ENCODE data around the gene SREBF1.

DNA sequence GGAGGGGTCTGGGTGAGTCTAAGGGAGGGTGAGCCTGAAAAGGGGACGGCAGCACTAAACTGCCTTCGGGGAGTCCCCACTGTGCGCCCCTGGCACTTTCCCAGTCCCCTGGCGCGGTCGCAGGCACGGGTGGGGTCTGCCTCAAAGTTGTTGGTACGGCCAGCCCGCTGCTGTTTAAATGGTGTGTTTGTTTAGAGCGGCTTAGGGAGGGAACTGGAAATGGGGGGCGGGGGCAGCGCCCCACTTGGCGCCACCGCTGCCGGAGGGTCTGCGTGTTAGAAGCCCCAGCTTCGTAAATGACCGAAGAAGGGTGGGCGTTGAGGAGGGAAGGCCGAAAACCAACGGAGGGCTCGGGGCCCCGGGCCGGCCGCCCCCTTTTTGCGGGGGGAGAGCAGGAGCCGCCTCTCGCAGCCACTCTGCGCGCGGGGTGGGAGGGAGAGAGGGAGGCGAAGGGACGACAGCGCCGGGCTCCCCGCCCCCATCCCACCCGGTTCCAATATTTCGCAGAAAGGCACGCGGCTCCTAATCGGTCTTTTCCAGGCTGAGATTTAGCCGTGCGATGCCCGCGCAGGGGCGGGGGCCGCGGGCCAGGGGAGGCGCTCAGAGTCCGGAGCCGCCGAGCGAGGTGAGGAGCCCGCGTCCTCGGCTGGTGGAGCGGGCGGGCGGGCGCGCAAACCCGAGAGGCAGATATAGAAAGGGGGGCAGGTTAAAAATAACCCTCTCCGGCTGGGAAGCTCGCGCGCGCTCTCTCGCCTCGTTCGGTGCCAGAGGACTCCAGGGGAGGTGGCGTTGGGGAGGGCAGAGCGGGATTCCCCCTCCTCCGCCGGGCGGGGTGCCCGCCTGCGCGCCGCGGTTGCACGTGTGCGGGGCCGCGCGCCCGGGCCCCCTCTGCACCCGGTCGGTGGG is 54.9 kb downstream of the SREBF1 start:
- TF ChIP-seq, protein P1, sequence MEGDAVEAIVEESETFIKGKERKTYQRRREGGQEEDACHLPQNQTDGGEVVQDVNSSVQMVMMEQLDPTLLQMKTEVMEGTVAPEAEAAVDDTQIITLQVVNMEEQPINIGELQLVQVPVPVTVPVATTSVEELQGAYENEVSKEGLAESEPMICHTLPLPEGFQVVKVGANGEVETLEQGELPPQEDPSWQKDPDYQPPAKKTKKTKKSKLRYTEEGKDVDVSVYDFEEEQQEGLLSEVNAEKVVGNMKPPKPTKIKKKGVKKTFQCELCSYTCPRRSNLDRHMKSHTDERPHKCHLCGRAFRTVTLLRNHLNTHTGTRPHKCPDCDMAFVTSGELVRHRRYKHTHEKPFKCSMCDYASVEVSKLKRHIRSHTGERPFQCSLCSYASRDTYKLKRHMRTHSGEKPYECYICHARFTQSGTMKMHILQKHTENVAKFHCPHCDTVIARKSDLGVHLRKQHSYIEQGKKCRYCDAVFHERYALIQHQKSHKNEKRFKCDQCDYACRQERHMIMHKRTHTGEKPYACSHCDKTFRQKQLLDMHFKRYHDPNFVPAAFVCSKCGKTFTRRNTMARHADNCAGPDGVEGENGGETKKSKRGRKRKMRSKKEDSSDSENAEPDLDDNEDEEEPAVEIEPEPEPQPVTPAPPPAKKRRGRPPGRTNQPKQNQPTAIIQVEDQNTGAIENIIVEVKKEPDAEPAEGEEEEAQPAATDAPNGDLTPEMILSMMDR (conservative IDR thresholded peaks at IDR 0.05): no peak
- TF ChIP-seq EZH2 (IDR thresholded peaks at IDR 0.05; ENCODE audit: low read depth): no peak
